HG03025 (cell line): ENCODE data around the gene TNFAIP8.

Experiments used
- ATAC-seq: cut with Tn5 transposase; IDR thresholded peaks from one replicate; pipeline ENCODE4 v1.9.1; 2021; ENCODE audit warnings: mild to moderate bottlenecking, moderate library complexity; ENCODE audit not compliant: unreplicated experiment, low FRiP score

TNFAIP8 gene

GRCh38 chr5:119345861-119346260 lies 10.0 kb upstream of the TNFAIP8 start:
- ATAC-seq, result no peak

DNA sequence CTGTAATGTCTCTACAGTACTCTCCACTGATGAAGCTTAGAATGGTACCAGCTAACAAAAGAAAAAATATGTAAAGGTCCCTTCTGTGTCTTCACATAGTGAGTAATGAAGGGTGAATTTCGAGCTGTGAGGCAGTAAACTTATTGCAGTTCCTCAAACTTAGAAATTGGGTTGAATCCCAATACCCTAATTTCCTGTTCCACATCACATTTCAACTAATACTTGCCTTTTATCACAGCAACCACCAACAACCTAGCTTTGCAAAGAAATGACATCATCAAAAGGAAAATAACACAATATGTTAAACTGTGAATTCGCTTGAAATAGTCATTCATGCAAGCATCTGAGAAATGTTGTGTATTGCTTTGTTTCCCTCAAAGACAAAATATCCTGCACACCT lies 9.4 kb upstream of the TNFAIP8 start:
- ATAC-seq, result no peak

DNA sequence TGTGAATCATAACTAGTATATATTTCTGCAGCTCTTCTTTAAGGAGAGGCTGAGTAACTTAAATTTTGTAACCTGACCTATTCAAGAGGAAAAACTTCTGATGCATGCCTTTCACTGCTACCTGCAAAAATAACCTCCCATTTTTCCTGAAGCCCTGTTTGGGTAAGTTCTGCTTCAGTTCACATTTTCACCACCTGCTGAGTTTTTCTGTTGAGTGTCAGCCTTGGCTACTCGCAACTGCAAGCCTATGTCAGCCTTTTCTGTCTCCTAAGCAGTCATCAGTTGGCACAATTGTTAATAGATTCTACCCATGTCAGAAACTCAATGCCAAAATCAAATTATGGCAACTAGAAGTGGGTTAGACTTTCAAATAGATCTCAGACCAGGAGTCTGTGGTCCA lies 8.2 kb upstream of the TNFAIP8 start:
- no peak for ATAC-seq

GRCh38 chr5:119347991-119348390 lies 7.8 kb upstream of the TNFAIP8 start:
- ATAC-seq, result no peak

GRCh38 chr5:119353213-119353612 lies 2.6 kb upstream of the TNFAIP8 start:
- no peak for ATAC-seq

GRCh38 chr5:119353686-119354366 lies 2.0 kb upstream of the TNFAIP8 start:
- ATAC-seq, result peak; percentile 47

- ATAC-seq, result no peak
These were observed 1.1 kb upstream of the TNFAIP8 start for GRCh38 chr5:119354537-119355243.

DNA sequence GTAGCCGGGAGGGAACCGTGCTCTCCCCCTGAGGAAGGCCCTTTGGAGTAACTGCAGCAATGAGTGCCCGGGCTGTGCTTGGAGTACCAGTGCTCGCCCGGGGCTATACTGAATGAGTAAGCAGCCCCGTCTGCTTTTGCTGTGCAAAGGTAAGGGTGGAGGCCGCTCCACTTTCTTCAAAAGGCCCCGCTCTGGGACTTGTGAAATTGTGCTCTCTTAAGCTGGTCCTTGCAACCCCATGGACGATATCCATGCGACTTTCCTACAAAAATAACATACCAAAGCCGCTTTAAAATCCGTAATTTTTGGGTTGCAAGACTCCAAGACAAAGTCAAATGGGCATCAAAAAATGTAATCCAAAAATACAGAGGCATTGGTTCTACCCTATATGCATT lies 578 bp upstream of the TNFAIP8 start:
- ATAC-seq, result peak; percentile 30

GRCh38 chr5:119356612-119357188 lies 881 bp downstream of the TNFAIP8 start:
- ATAC-seq, result no peak

DNA sequence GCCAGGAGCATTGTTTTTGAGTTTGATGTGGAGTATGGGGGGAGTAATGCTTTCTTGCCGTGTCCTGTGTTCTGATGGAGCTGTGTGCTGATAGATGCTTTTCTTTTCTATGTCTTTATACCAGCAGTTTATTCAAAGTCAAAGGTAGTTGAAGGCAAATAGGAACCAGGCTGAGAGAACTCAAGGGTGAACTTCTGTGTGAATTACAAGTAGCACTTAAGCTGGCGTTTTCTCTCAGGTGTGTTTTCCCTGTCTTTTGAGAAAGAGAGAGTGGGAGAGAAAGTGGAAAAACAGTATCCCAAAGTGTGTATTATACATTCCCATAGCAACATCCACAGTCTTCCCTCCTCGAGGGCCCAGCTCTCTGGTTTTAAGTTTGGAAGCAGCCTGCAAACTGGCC lies 1.5 kb downstream of the TNFAIP8 start:
- ATAC-seq, result no peak

DNA sequence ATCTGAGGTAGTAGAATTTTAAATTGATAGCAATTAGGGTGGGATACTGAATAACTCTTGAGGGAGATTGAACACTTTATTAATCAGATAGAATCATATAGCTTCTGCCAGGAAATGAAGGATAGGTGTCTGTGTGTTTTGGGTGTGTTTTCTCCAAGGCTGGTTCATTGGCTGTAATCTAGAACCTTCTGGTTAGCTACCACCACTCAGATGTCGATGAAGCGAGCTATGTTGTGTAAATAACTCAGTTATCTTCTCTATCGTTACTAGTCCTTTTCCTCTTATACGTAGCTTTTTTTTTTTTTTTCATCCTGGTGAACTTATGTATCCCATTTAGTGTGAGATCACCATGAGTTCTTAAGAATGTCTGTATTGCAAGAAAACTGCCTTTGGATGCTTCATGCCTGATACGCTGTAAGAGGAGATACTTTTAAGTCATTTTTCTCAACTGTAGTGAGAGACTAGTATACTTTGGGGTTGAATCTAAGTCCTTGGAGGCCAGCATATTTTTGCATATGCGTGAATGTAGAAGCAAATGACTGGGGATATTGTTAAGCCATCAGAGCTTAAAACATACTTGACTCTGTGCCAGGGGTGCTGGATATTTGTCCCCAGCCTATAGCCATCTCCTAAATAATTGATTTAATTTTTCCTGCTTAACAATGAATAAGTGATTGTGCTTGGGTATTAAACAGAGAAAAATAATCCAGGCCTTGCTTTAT lies 2.1 kb downstream of the TNFAIP8 start:
- no peak for ATAC-seq

DNA sequence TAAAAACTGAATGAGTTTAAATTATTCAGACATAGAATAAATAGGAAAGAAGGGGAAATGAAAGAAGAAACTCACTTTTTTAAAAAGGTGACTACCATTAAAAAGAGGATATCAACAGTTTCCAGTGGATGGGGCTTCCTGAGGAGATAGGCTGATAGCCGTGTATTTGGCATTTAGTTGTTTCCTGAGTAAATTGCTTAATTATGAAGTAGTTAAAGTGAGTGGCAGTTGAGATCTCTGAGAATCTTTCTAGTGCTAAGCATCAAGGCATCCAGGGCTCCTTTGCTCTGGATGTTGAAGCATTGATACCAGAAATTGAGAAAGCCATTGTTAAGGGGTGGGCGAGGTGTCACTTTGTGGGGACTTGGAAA lies 2.7 kb downstream of the TNFAIP8 start:
- ATAC-seq, result no peak

DNA sequence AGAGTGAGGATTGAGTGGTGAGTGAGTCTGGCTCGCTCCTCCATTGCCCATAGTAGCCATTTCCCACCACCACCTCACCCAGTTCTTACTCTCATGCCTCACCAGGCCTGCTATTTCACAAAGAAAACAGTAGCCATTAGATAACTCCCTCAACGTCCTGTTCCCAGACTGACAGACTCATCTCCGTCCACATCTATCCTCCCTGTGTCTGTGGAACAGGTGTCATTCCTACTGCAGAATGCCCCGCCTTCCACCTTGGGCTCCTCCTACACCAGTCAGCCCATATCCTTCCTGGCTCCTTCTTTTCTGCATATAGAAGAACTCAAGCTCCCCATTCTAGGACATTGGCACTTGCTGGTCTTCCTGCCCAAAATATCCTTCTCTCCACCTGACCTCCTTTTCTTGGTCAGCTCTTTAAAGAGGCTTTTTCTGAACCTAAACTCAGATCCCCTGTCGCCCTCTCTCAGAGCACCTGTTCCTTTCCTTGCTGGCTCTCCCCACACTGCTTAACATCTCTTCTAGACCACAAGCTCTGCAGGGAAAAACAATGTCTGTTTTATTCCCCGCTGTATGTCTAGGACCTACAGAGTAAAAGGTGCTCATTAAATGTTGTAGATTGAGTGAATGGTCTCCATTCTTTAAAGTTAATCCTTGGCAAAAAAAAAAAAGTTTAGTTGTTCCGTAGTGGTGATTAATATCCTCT lies 3.2 kb downstream of the TNFAIP8 start:
- ATAC-seq, result no peak

DNA sequence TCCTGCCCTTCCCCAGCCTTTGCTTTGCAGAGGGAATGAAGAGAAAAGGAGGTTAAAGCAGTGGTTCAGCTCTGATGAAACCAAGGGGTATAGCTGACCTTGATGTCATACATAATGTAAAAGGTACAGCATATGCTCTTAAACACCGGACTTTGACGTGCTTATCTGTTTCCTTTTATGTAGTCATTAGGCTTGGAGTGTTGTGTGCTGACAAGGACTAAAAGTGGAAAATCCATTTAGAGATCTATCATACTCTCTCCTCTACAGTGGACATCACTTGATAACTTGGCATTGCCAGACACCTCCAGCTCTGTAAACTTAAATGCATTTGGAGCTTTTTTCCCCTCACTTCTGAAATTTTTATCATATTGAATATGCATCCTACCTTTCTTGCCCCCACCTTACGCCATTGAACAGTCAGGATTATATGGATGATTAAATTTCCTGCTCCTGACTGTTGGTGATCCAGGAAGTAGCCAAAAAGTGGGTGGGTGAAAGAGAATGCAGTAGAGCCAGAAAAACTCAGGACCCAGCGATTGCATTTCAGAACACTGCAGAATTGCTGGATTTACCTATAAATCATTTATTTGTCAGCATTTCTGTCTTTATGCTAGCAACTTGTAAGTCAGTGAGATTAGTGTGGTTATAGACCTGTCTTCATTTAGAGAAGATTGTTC lies 4.1 kb downstream of the TNFAIP8 start:
- no peak for ATAC-seq

DNA sequence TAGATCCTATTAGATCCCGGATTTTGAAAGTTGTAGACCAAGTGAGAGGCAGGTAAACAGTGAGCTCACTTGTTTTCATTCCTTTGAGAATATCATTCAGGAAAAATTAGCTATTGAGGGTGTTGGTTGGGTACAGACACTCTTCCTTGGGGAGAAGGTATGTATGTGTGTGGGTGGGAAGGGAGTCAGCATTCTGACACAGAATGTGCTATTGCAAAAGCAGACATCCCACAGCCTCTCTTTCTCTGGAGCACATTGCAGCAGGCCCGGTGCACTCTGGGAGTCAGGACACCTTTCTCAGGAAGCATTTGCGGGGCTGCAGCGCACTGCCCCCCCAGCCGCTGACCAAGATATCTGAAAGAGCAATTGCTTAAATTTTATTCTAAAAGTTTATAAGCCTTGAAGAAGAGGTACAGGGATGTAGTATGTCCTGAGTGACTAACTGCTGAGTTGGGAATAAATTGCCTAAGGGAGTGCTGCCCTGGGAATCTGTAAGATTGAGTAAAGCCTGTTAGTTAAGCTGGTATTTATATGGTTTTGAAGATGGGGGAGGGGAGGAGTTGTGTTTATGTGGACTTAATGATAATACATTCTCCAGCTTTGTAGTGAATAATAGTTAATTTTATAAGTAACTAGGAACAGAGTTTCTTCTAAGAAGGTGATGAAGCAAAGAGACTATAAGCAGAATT lies 5.2 kb downstream of the TNFAIP8 start:
- ATAC-seq, result no peak

GRCh38 chr5:119361594-119362125 lies 5.8 kb downstream of the TNFAIP8 start:
- ATAC-seq, result no peak

DNA sequence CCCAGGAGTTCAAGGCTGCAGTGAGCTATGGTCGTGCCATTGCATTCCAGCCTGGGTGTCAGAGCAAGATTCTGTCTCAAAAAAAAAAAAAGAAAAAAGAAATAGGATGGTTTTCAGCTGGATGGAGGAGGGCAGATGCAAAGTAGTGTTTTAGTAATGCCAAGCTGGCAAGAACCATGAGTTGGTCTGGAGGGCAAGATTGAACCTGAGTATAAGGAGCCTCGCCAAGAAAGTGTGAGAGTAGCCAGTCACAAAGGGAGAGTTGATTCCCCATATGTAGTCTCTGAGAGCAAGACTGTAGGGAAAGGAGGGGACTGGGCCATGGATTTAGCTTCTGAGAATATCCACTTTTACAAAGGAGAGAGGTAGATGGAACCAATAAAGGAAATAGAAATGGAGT lies 6.9 kb downstream of the TNFAIP8 start:
- no peak for ATAC-seq

- no peak for ATAC-seq
These were observed 7.5 kb downstream of the TNFAIP8 start for GRCh38 chr5:119363271-119363670.

DNA sequence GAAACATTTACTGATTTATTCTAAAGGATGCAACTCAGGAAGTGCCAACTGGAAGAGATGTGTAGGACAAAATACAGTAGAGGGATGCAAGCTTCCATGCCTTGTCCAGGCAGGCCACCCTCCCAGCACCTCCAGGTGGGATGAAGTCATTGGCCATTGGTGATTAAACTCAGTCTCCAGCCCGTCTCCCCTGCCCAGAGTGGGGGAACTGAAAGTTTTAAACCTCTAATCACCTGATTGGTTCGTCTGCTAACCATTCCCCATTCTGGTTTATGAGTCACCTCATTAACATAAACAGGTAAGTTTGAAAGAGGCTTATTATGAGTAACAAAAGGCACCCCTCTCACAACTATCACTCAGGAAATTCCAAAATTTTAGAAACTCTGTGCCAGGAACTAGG lies 8.1 kb downstream of the TNFAIP8 start:
- ATAC-seq, result no peak
